HG03439 (cell line): ENCODE results near the gene FOXJ1.
A peak's percentile ranks its signal among the peaks of the same experiment; 100 is the strongest.

ENCODE experiments used
- ATAC-seq: cut with Tn5 transposase; IDR thresholded peaks from one replicate; pipeline ENCODE4 v1.9.1; 2021; ENCODE audit warnings: mild to moderate bottlenecking, moderate library complexity; ENCODE audit not compliant: unreplicated experiment

Gene FOXJ1

DNA sequence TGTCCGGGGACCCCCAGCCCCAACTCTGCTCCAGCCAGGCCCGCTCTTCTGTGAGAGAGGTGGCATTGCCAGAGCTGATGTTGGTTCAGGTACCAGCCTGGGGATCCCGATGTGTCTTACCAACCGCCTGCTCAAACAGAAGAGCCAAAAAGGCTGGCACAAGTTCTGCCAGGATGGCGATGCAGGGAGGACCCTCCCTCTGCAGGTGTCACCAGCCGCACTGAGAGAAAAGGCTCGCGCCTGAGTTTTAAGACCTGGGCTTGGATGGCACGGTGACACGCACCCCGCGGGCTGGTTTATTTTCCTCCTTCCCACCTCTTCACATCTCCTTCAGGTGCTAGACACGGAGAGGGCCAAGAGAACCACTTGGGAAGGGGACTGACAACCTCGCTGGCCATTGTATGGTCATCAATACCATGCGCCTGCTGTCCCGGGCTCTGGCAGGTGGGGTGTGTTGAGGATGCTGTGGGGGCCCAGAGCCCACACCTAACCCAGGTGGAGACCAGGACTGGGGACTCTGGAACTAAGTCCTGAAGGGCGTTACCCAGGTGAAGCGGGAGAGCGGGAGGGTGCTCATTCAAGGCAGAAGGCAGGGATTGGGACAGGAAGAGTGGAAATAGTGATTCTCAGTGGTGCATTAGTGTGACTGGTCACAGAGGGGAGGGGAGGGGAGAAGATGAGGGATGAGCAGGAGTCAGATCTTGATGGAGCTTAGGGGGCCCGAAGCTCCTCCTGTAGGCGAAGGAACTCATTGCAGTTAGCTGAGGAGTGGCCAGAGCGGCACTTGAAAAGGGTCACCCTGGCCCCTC is 16.3 kb downstream of the FOXJ1 start:
- ATAC-seq = no peak

DNA sequence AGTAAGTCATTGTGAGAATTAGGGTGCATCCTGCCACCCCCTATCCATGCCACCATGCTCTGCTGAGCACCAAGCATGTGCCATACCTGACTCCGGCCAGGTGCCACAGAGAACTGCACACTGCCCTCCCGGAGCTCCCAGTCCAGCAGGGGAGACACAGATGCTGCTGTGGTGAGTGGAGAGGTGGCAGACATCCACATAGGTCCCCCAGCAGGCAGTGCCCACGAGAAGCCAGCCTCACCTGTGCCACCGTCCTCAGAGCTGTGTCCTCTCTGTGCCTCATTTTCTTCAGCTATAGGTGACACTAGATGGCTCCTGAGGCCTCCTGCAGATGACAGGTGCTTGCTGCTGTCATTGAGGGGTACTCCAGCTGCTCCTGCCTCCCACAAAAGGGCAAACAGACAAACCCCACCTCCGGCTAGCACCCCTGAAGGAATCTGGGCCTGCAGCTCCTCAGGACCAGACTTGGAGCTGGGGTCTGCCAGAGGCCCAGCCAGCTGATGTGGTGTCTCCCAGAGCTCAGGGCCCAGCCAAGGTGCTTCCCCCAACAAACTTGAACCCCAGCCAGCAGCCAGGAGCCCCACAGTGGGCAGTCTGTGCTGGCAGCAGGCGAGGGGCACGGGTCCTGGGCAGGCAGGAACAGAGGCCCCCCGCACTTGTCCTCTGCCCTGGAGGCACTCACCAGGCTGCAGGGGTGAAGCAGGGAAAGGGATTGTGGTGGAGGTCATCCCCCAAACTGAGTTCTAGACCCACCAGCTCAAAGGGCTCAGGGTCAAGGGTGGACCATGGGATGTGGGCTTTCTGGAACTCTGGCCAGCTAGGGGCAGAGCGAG is 17.1 kb downstream of the FOXJ1 start:
- ATAC-seq = no peak

DNA sequence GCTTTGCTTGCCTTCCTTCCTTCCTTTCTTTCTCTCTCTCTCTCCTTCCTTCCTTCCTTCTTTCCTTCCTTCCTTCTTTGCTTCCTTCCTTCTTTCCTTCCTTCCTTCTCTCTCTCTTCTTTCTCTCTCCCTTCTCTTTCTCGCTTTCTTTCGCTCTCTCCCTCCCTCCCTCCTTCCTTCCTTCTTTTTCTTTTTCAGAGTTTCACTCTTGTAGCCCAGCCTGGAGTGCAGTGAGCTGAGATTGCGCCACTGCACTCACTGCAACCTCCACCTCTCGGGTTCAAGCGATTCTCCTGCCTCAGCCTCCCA is 17.9 kb downstream of the FOXJ1 start:
- no peak for ATAC-seq

DNA sequence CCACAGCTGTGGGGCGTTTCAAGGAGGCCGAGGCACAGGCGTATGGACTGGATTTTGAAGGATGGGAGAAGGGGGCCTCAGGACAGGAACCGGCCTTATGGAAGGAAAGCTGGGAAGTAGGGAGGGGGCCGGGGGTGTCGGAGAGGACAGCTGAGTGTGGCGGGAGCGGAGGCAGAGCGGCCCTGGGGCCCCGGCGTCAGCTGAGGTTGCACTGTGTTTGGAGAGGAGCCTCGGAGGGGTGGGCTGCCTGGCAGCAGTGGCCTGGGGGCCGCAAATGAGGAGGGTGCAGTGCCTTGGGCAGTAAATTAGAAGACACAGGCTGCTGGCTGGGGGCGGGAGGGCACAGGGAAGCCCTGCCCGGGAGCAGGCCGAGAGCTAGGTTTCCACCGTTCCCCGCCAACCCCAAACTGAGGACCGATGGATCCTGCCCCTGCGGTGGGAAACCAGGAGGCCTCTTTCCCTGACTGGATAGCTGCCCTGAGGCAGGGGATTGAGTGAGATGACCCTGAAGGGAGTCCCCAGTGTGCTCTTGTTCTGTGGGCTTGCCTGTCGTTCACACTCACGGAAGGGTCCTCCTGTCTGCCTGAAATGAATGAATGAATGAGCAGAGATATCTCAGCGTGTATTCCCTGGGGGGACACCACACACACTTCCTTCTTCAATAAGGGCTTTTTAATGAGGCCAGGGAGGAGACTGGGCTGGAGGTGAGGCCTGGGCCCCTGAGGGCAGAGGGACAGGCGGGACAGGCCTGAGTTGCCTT is 18.4 kb downstream of the FOXJ1 start:
- ATAC-seq = no peak

DNA sequence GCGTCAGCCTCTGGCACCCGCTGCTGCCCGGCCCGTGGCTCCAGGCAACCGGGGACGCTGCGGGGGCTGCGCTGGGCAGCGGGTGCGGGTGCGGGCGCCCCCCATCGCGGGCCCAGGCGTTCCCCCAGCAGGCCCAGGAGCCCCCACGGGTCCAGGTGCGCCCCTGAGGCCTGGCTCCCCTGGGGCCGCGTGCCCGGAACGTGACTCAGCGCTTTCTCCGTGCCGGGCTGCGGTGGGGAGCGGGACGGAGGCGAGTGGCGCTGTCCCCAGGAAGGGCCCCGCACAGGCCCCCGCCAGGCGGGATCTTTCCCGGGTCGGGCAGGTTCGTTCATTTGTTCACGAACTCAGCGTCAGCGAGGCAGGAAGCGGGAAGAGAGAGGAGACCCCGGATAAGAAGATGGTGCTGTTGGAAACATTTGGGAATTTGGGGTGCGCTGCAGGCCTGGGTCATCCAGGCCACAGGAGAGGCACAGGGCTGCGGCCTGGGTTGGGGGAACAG is 19.1 kb downstream of the FOXJ1 start:
- no peak for ATAC-seq

DNA sequence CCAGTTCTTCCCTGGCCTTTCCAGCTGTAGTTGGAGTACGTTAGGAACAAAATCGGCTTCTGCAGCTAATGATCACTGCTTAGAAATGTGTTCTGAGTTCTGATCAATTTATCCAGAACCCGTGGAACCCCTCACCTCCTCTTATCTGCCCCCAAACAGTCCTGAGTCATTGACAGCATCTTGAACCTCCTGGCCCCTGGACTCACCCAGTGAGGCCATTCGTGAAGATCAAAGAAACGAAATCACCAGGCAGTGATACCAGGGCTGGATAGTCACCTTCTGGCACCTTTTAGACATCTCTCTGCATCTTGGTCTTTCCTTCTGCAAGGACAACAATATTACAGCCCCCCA is 20.4 kb downstream of the FOXJ1 start:
- no peak for ATAC-seq

DNA sequence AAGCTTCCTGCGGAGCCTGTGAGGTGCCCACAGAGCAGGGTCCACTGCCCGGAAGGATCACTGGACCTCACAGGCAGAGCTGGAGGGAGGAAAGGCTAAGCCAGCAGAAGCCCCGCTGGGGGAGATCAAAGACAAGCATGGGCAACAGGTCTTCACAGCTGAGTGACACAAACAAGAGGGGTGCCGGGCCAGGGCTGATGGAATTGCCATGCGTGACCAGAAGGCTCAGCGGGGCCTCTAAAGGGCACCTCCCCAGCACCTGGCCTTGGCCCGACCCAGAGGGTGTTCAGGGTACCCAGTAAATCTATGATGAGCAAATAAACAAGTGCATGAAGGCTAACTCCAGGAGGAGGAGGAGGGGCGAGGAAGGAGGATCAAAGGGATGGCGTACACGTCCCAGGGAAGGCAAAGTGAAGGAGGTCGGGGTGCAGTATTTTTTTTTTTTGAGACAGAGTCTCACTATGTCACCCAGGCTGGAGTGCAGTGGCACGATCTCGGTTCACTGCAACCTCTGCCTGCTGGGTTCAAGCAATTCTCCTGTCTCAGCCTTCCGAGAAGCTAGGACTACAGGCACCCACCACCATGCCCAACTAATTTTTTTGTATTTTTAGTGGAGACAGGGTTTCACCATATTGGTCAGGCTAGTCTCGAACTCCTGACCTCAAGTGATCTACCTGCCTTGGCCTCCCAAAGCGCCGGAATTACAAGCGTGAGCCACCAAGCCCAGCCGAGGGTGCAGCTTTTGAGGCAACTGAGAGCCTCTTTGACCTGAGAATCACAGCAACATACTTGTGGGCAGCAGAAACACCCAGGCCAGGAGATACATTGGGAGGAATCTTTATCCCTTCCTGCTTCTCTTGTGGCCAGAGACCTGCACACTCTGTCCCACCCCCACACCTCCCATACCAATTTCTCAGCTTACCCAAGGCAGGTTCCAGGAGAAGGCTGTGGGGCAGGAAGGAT is 21.4 kb downstream of the FOXJ1 start:
- no peak for ATAC-seq

DNA sequence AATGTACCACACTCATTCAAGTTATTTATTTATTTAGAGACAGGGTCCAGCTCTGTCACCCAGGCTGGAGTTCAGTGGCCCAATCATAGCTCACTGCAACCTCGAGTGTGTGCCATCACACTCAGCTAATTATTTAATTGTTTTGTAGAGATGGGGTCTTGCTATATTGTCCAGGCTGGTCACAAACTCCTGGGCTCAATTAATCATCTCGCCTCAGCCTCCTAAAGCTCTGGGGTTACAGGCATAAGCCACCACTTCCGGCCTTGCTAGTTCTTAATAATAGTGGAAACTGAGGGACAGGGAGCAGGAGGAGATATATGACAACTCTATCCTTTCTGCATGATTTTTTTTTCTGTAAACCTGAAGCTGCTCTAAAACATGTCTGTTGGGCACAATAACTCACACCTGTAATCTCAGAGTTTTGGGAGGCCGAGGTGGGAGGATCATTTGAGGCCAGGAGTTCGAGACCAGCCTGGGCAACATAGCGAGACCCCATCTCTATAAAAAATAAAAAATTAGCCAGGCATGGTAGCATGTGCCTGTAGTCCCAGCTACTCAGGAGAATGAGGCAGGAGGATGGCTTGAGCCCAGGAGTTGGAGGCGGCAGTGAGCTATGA is 25.8 kb downstream of the FOXJ1 start:
- no peak for ATAC-seq

DNA sequence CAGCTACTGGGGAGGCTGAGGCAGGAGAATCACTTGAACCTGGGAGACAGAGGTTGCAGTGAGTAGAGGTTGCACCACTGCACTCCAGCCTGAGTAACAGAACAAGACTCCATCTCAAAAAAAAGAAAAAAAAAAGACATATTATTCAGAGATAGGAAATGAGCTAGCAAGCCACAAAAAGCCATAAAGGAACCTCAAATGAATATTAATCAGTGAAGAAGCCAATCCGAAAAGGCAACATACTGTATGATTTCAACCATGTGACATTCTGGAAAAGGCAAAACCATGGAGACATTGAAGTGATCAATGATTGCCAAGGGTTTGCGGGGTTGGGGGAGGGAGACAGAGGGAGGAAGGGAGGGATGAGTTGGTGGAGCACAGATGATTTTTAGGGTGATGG is 29.1 kb downstream of the FOXJ1 start:
- no peak for ATAC-seq

DNA sequence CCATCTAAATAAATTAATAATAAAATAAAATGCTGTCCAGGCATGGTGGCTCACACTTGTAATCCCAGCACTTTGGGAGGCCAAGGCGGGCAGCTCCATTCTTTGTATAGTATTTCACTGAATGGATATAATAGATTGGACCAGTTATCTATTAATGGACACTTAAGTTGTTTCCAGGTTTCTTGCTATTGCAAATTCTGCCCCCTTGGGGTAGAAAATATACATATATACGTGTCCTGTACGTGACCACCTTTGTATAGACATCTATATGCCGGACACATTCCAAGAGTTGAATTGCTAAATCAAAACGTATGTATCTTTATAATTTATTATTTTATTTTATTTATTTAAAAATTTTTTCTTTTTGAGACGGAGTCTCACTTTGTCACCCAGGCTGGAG is 33.5 kb downstream of the FOXJ1 start:
- no peak for ATAC-seq

DNA sequence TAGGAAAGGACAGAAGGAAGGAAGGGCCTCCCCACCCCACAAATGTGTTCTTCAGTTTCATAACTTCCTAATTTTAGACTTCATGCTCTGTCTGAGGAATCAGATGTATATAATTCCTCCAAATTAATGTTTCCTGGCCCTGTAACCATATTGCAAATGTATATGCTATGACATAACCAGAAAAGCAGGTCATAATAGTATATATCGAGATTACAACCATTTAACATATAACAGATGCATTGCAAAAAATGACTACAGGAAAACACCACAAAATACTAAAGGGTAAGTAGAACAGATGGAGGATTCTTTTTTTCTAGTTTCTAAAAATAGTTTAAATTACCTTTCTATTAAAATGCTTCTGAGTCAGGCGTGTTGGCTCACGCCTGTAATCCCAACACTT is 34.3 kb downstream of the FOXJ1 start:
- no peak for ATAC-seq

- ATAC-seq = no peak
Observed at GRCh38 chr17:76104896-76105231, 36.2 kb downstream of the FOXJ1 start.

GRCh38 chr17:76104140-76104895 is 36.7 kb downstream of the FOXJ1 start:
- ATAC-seq = no peak

- peak; percentile 81 for ATAC-seq
Observed at GRCh38 chr17:76103274-76104139, 37.5 kb downstream of the FOXJ1 start, which contains the start of gene EXOC7. TSS of gene EXOC7 (minus strand) at chr17:76103787. CDS start at chr17:76103692, 95 bp downstream.

GRCh38 chr17:76102944-76103273 is 38.1 kb downstream of the FOXJ1 start:
- ATAC-seq = no peak

GRCh38 chr17:76097716-76098295 is 43.2 kb downstream of the FOXJ1 start:
- ATAC-seq = no peak

DNA sequence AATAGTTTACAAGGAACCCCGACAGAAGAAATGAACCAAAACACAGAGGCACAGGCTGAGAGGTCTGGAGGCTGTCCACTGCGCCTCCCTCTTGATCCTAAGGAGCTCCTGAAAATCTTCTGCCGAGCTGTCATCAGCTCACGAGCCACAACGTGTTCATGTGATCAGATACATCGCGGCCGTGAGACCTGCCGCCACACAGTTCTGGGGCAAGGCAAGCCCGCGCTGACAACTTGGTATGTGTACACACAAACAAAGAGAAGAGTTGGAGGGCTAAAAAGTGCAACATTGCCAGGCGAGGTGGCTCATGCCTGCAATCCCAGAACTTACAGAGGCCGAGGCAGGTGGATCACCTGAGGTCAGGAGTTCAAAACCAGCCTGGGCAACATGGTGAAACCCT is 45.1 kb downstream of the FOXJ1 start:
- ATAC-seq = no peak

GRCh38 chr17:76094046-76094445 is 47.0 kb downstream of the FOXJ1 start:
- ATAC-seq = no peak
